Measurements from ENCODE around the gene SNRPD2.
A peak's percentile ranks its signal among the peaks of the same experiment; 100 is the strongest.

Gene SNRPD2

DNA sequence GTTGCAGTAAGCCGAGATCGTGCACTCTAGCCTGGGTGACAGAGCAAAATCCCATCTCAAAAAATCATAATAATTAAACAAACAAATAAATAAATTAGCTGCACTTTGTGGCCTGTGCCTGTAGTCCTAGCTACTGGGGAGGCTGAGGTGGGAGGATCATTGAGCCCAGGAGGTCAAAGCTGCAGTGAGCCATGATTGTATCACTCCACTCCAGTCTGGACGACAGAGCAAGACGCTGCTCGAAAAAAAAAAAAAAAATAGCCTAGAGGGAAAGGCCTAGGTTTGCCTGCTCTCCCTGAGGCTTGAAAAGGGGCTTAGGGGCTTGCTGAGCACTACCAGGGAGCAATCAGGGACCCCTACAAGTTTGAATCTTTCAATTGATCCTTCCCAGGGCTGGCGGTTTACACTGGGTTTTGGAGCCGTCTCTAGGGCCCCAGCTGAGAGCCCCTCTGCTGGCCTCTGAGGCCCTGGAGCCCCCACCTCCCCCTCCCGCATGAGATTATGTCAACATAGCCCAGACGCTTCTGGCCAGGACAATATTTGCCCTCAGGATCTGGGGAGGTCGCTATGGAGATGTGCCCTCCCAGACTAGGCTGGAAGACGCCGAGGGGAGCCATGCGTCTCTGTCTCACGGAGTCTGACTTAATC lies 34.1 kb downstream of the SNRPD2 start:
- no peak for DNase-seq (ENCODE audit: low read depth)

- no peak for DNase-seq (ENCODE audit: low read depth)
Observed at GRCh38 chr19:45655073-45655472, 36.7 kb downstream of the SNRPD2 start.

DNA sequence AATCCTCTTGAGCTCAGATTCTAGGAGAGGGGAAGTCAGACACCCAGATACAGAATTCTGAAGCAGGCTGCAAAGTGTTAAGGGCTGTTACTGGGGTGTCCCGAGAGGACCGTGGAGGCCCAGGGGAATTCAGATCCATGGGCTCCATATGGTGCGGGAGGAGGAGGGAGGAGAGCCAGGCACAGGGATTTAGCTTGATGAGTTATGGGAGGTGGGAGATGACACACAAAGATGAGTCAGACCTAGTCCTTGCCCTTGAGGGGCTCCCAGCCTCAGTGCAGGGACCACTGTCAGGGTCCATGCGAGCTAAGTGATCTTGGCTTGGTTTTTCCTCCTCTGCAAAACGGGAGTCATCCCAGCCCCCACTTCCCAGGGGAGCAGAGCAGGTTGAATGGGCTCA lies 38.1 kb downstream of the SNRPD2 start:
- DNase-seq (ENCODE audit: low read depth), result no peak

DNA sequence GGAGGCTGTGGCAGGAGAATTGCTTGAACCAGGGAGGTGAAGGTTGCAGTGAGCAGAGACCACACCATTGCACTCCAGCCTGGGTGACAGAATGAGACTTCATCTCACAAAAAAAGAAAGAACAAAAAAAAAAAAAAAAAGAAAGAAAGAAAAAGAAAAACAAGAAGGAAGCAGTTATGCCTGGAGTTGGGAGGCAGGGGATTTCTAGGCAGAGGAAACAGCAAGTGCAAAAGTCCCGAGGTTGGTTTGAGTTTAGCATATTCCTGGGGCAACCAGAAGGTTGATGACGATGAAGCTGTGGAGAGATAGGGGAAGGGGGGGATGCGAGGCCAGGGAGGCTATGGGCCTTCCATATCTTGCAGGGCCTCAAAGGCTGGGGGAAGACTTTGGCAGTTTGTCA lies 41.0 kb downstream of the SNRPD2 start:
- no peak for DNase-seq (ENCODE audit: low read depth)

DNA sequence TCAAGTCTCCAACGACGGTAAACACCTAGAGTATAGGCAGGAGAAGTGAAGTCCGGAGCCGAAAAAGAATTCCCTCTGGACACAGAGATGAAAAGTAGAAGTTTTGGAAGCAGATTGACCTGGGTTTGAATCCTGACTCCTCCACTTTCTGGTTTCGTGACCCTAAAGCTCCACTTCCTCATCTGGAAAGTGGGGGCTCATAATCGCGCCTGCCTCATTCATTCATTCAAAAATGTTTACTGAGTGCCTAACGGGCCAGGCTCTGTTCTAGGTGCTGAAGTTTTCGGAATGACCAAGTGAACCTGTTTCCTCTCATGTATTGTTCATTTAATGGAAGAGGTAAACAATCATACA lies 45.4 kb downstream of the SNRPD2 start:
- no peak for DNase-seq (ENCODE audit: low read depth)

GRCh38 chr19:45645631-45646344 lies 46.0 kb downstream of the SNRPD2 start:
- peak; percentile 64 for DNase-seq (ENCODE audit: low read depth)

- DNase-seq (ENCODE audit: low read depth), result no peak
Observed at GRCh38 chr19:45645068-45645630, 46.6 kb downstream of the SNRPD2 start.

DNA sequence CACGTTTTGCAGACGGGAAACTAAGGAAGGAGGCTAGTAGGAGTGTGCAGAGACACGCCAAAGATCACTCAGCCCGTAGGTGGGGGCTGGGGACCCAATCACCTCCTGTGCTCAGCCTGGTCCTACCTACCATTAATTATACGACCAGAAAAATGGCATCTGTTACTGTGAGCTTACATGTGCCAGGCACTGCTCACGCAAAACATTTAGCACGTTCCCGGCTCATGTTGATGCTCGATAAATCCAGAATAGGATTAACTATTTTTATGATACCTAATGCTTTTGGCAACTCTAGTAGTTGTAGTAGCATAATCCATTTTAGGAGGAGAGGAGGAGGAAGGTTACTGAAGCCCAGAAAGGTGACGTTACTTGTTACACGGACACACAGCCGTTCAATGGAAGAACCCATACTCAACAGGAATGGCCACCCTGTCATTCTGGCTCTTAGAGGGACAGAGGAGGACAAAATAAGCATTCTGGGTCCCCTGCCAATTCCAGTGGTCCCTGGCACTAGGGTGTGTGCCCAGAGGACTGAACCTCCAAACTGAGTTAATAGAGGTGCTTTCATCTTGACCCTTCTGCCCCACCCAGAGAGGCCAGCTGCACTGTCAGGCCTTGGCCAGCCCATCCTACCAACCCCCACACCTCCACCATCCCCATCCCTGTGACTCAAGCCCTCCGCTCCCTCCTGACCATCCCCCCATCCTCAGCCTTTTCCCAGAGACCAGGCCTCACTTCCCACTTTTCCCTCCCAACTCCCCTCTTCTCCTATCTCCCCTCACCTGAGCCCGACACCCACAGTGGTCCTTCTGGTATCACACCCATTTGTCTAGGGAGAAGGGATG lies 47.6 kb downstream of the SNRPD2 start:
- no peak for DNase-seq (ENCODE audit: low read depth)

- peak; percentile 91 for DNase-seq (ENCODE audit: low read depth)
Observed at GRCh38 chr19:45643024-45643926, 48.5 kb downstream of the SNRPD2 start.

DNA sequence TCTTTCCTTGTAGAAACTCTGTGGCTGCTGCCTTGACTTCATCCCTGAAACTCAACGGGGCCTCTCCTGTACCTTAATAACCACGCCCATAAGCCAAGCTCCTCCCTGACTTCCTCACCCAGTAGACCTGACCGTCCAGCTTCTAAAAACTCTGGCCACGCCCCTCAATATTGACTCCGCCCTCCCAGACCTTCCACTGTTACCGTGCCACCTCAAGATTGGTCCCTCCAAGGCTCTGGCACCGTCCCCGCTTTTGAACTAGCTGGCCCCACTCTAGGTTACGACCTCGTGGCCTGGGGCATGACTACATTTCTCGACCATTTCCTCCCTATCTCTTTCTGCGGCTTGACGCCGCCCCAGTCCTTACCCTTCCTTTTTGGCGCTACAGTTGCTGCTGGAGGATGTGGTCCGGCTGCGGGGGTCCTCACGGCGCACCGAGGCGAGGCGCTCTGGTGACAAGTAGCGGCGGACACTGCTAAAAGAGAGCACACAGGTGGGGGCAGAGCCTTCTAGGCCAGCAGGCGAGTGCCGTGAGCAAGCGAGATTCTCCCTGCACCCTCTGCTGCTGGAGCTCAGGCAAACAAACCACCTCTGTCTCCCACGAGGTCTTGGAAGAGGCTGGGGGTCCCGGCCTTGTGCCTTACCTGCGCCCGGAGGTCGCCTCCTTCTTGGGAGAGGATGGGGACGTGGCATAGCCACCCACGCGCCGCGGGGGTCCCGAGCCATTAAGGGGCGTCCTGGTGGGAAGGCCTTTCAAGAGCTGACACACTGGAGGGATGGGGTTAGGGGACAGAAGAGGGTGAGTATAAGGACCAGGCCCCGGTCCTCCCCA lies 50.3 kb downstream of the SNRPD2 start:
- peak; percentile 60 for DNase-seq (ENCODE audit: low read depth)

DNA sequence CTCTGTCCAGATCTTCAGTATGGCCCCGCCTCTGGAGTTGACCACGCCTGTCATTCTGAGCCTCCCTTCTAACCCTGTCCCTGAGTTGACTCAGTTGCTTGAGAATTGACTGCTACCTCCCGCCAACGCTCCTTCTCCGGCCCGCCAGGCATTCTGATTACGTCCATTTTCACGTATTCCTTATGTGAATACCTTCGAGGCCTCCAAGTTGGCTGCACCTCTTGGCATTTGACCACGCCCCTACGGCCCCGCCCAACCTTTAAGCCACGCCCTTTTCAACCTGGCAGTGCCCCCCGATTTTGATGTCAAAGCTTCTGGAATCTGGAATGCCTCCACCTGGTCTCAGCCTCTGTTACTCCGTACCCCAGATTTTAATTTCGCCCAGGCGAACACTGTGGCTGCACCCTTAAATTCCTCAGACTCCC lies 50.9 kb downstream of the SNRPD2 start:
- DNase-seq (ENCODE audit: low read depth), result no peak

DNA sequence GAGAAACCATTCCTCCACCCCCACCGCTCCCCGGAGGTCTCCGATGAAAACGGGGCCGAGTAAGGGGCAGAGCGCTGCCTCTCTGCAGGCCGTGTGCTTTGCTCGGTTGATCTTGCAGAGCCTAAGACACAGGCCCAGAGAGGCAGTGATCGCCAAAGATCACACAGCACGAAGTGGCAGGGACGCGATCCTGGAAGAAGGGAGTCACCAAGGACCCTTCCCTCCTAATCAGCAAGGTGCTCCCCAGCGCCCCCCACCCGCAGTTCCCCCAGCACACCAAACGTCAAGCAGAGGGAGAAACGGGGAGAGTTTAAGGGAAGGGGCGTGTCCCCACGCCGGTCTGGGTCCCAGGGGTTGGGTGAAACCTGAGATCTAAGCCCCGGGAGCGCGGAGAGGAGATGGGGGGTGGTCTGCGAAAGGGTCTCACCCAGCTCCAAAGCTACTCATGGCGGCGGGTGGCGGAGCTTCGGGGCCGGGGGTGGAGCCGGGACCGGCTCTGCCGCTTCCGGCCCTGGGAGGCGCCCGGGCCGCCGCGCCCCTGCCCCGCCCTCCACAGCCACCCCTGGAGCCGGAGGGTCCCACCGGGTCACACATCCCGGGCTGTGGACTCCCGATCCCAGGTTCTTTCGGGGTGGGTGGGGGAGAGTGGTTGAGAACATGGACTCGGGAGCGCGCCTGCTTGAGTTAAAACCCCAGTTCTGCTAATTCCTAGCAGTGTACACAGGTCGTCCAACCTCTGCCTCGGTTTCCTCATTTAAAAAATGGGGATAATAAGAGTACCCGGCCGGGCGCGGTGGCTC lies 52.6 kb downstream of the SNRPD2 start, which contains the start of gene EML2:
TSS of gene EML2 (minus strand) at position 468 of the 800 bp plus-strand sequence. CDS start at position 447, 21 bp downstream.
- peak; percentile 46 for DNase-seq (ENCODE audit: low read depth)

DNA sequence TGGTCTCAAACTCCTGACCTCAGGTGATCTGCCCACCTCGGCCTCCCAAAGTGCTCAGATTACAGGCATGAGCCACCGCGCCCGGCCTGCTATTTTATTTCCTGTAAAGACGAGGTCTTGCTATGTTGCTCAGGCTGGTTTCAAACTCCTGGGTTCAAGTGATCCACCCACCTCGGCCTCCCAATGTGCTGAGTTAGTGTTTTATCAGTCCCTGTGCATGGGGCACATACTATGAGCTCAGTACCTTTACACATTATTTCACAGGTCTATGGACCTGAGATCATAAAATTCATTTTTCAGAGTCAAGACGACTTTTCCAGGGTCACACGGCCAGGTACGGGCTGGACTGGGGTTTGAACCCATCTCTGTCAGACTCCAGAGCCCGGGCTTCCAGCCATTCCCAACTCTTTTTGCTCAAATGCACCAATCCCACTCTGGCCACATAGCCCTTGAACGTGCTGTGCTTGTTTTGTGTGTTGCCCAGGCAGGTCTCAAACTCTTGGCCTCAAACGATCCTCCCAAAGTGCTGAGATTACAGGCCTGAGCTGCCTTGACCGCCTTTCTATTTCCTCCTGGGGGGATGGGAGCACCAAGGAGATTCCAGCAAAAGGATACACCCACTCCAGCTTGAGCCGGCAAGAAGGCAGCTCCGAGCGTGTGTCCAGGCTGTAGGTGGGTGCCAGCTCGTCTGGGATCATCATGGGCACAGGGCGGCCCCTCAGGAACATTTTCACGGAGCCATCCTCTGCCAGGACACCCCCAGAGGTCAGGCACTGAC lies 53.7 kb downstream of the SNRPD2 start:
- DNase-seq (ENCODE audit: low read depth), result no peak

All from activated T-helper 9 cell treated with anti-CD3 and anti-CD28 coated beads, Interleukin-2, amount 50 U/mL, for 16 hours (primary cell).